ENCODE data around the gene SIGLEC10.

The SIGLEC10 gene

GRCh38 chr19:51382004-51382403, 35.4 kb downstream of the SIGLEC10 start:
- no peak for TF ChIP-seq CTCF (IDR thresholded peaks at IDR 0.05; ENCODE audit: low read depth, low read length)
- no peak for DNase-seq (ENCODE audit: low read depth in 2 of 2)
- H3K4me3 ChIP-seq (replicated peaks in 1 of 2; ENCODE audit: low read depth in 2 of 2, low read length in 2 of 2), result no peak overlapping the region

GRCh38 chr19:51380379-51380778, 37.1 kb downstream of the SIGLEC10 start:
- TF ChIP-seq CTCF (IDR thresholded peaks at IDR 0.05; ENCODE audit: low read depth, low read length), result no peak
- DNase-seq (ENCODE audit: low read depth in 2 of 2), result no peak

GRCh38 chr19:51377422-51377821, 40.0 kb downstream of the SIGLEC10 start:
- no peak for DNase-seq (ENCODE audit: low read depth in 2 of 2)
- no peak for TF ChIP-seq CTCF (IDR thresholded peaks at IDR 0.05; ENCODE audit: low read depth, low read length)
- H3K4me3 ChIP-seq (replicated peaks in 1 of 2; ENCODE audit: low read depth in 2 of 2, low read length in 2 of 2), result no peak overlapping the region

More at GRCh38 chr19:51380379-51380778, 37.1 kb downstream of the SIGLEC10 start:
- no peak overlapping the region for H3K4me3 ChIP-seq (replicated peaks in 1 of 2; ENCODE audit: low read depth in 2 of 2, low read length in 2 of 2)

GRCh38 chr19:51375504-51376221, 41.8 kb downstream of the SIGLEC10 start:
- no peak for DNase-seq (ENCODE audit: low read depth in 2 of 2)
- no peak for TF ChIP-seq CTCF (IDR thresholded peaks at IDR 0.05; ENCODE audit: low read depth, low read length)
- no peak overlapping the region for H3K4me3 ChIP-seq (replicated peaks in 1 of 2; ENCODE audit: low read depth in 2 of 2, low read length in 2 of 2)

GRCh38 chr19:51372649-51373504, 44.6 kb downstream of the SIGLEC10 start, which contains the start of gene NKG7:
Gene NKG7, minus strand, starts transcription at chr19:51372654. Its CDS starts 119 bp downstream, at chr19:51372535.
- DNase-seq (ENCODE audit: low read depth in 2 of 2), result no peak
- TF ChIP-seq CTCF (IDR thresholded peaks at IDR 0.05; ENCODE audit: low read depth, low read length), result no peak
- H3K4me3 ChIP-seq (replicated peaks in 1 of 2; ENCODE audit: low read depth in 2 of 2, low read length in 2 of 2), result no peak within 1 kb of the TSS

GRCh38 chr19:51372021-51372648, 45.3 kb downstream of the SIGLEC10 start:
- TF ChIP-seq CTCF (IDR thresholded peaks at IDR 0.05; ENCODE audit: low read depth, low read length), result no peak

More at GRCh38 chr19:51372021-51372648, 45.3 kb downstream of the SIGLEC10 start:
- DNase-seq (ENCODE audit: low read depth in 2 of 2), result no peak
- no peak overlapping the region for H3K4me3 ChIP-seq (replicated peaks in 1 of 2; ENCODE audit: low read depth in 2 of 2, low read length in 2 of 2)
